Camera-type eye (tissue), 1 donor: ENCODE results near the gene MGST2. TPM values are rescaled to one million over a fixed set of nuclear protein-coding genes. Genes with fewer than 3 reads are reported as not detected.

Experiments
- total RNA-seq: library from RNA; depleted of rRNA; stranded (reverse); fragments of >200 nt; gene quantifications from one replicate; pipeline ENCODE4 v1.2.3, GENCODE V29; 2014

MGST2 gene
- total RNA-seq = 14.2 TPM

DNA sequence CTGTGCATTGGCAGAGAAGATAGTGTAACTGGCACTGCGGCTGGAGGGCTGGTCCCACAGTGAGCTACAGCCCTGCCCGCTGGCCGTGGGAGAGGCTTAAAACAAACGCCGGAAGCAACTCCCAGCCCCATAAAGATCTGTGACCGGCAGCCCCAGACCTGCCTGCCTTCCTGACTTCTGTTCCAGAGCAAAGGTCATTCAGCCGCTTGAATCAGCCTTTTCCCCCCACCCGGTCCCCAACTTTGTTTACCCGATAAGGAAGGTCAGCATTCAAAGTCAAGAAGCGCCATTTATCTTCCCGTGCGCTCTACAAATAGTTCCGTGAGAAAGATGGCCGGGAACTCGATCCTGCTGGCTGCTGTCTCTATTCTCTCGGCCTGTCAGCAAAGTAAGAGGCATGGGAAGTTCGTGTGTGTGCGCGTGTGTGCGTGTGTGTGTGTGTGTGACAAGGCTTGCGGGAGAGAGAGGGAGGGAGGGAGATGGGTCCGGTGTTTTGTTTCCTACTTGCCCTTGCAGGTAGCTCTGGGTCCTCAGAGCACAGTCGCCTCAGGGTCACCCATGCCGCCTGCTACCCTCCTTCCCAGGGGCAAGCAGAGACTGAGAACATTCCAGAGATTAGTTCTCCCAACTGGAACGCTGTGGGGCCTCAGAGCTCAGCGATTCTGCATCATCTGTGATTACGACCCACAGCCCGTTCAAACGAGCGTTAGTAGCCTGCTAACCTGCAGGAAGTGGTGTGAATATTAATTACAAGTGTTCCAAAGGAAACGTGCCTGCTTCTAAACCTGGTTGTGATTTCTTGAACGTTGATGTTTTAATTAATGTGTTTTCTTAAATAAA, at the start of gene MGST2:
TSS of gene MGST2 (plus strand) at position 130 of the 840 bp plus-strand sequence. CDS start at position 331, 201 bp downstream.

Other genes starting within 250 kb of the MGST2 start
- 23.4 TPM for gene RAB33B, start 211.7 kb upstream of the MGST2 start, total RNA-seq
- gene SETD7, start 109.6 kb upstream of the MGST2 start, total RNA-seq = 63.8 TPM